Measurements from ENCODE around the gene FGD6.

- TF ChIP-seq CTCF (IDR thresholded peaks at IDR 0.05) = no peak
- no peak for TF ChIP-seq POLR2A (IDR thresholded peaks at IDR 0.05)
These were observed 8.6 kb downstream of the FGD6 start for GRCh38 chr12:95208678-95209077.
